Measurements from ENCODE around the gene ZNF229. TPM values are rescaled to one million over a fixed set of nuclear protein-coding genes. Genes with fewer than 3 reads are reported as not detected.
A peak's percentile ranks its signal among the peaks of the same experiment; 100 is the strongest.
"Not testable (repeated sequence)": the region's sequence is repeated elsewhere in the genome, so short reads cannot be mapped to it uniquely, and the experiment has no call there.

Gene ZNF229
- total RNA-seq, 1 experiment from 2014 or later, result 6.2 TPM

- intact Hi-C loops (cut with micrococcal nuclease), result no loop called here
- no TSS peak for BruUV-seq (replicated peaks)
- CTCF ChIA-PET, result no interaction called here
Observed at GRCh38 chr19:44438441-44438840, 9.8 kb downstream of the ZNF229 start.

GRCh38 chr19:44435441-44435840 lies 12.8 kb downstream of the ZNF229 start:
- no peak overlapping the region for H2AFZ ChIP-seq (ENCODE audit: low read length)
- no peaks in the 10 kb centered on the region for H3K27me3 ChIP-seq (ENCODE audit: low read length)
- H4K20me1 ChIP-seq (ENCODE audit: low read length), result no peaks in the 10 kb centered on the region
- H3K9me3 ChIP-seq (ENCODE audit: low read length), result 0 out of 2 replicates have a peak, but pooled peaks cover 5% of the 10 kb centered on the region
- no peak overlapping the region for H3K4me2 ChIP-seq (ENCODE audit: low read length)
- no peaks in the 10 kb centered on the region for H3K79me2 ChIP-seq (ENCODE audit: low read length)
- TF ChIP-seq EZH2 (IDR thresholded peaks at IDR 0.05; ENCODE audit: low read length, unreplicated experiment) (no peak), EZH2phosphoT487 (IDR thresholded peaks at IDR 0.05; ENCODE audit: borderline replicate concordance, low read length) (no peak), CTCF (conservative IDR thresholded peaks at IDR 0.05; ENCODE audit: low read depth, low read length) (no peak)
- no peak overlapping the region for H3K4me3 ChIP-seq (ENCODE audit: low read length)
- H3K9ac ChIP-seq (ENCODE audit: low read length), result no peak overlapping the region
- ChIA-PET CTCF (no interaction called here), POLR2A (ENCODE audit: unreplicated experiment) (no interaction called here)
- ATAC-seq, result no peak
- BruUV-seq (replicated peaks), result no TSS peak
- no peaks in the 10 kb centered on the region for H3F3A ChIP-seq (ENCODE audit: low read length, unreplicated experiment)
- H3K9me2 ChIP-seq (replicated peaks; ENCODE audit: low read length), result no peaks in the 10 kb centered on the region
- intact Hi-C loops (cut with micrococcal nuclease), result no loop called here
- DNase-seq, result peak; percentile 1
- H3K27ac ChIP-seq (ENCODE audit: low read length), result no peak overlapping the region
- H3K36me3 ChIP-seq (ENCODE audit: low read depth, low read length), result peaks cover under 1% of the 10 kb centered on the region; the same call in 1 of the 2 replicates
- no peaks in the 10 kb centered on the region for H3K4me1 ChIP-seq (ENCODE audit: insufficient read depth, low read length)

More at GRCh38 chr19:44438441-44438840, 9.8 kb downstream of the ZNF229 start:
- no peak overlapping the region for H3K4me2 ChIP-seq (ENCODE audit: low read length)
- H3K27me3 ChIP-seq (ENCODE audit: low read length), result no peaks in the 10 kb centered on the region
- no peaks in the 10 kb centered on the region; the same call in 1 of the 2 replicates for H3K36me3 ChIP-seq (ENCODE audit: low read depth, low read length)
- 0 out of 2 replicates have a peak, but pooled peaks cover 5% of the 10 kb centered on the region for H3K9me3 ChIP-seq (ENCODE audit: low read length)
- no peaks in the 10 kb centered on the region for H3K4me1 ChIP-seq (ENCODE audit: insufficient read depth, low read length)
- H3K9ac ChIP-seq (ENCODE audit: low read length), result no peak overlapping the region
- H3K4me3 ChIP-seq (ENCODE audit: low read length), result no peak overlapping the region
- H3K27ac ChIP-seq (ENCODE audit: low read length), result no peak overlapping the region
- no peak overlapping the region for H2AFZ ChIP-seq (ENCODE audit: low read length)
- no peak for ATAC-seq
- no peak for DNase-seq
- TF ChIP-seq EZH2 (IDR thresholded peaks at IDR 0.05; ENCODE audit: low read length, unreplicated experiment) (no peak), CTCF (conservative IDR thresholded peaks at IDR 0.05; ENCODE audit: low read depth, low read length) (no peak), EZH2phosphoT487 (IDR thresholded peaks at IDR 0.05; ENCODE audit: borderline replicate concordance, low read length) (no peak)
- no peaks in the 10 kb centered on the region for H3K79me2 ChIP-seq (ENCODE audit: low read length)
- POLR2A ChIA-PET (ENCODE audit: unreplicated experiment), result no interaction called here
- H3K9me2 ChIP-seq (replicated peaks; ENCODE audit: low read length), result no peaks in the 10 kb centered on the region
- no peaks in the 10 kb centered on the region for H4K20me1 ChIP-seq (ENCODE audit: low read length)
- no peaks in the 10 kb centered on the region for H3F3A ChIP-seq (ENCODE audit: low read length, unreplicated experiment)

- Histone ChIP-seq H3K27ac (ENCODE audit: low read length) (0 out of 2 replicates have a peak overlapping the region, but pooled peaks have one; percentile 37), H3K27me3 (ENCODE audit: low read length) (no peaks in the 10 kb centered on the region), H3K9me2 (replicated peaks; ENCODE audit: low read length) (no peaks in the 10 kb centered on the region), H3K36me3 (ENCODE audit: low read depth, low read length) (peaks cover 8% of the 10 kb centered on the region), H3K79me2 (ENCODE audit: low read length) (no peaks in the 10 kb centered on the region), H3F3A (ENCODE audit: low read length, unreplicated experiment) (no peaks in the 10 kb centered on the region), H3K9ac (ENCODE audit: low read length) (no peak overlapping the region), H2AFZ (ENCODE audit: low read length) (no peak overlapping the region), H3K4me1 (ENCODE audit: insufficient read depth, low read length) (no peaks in the 10 kb centered on the region), H3K9me3 (ENCODE audit: low read length) (0 out of 2 replicates have a peak, but pooled peaks cover 5% of the 10 kb centered on the region), H3K4me2 (ENCODE audit: low read length) (no peak overlapping the region), H4K20me1 (ENCODE audit: low read length) (no peaks in the 10 kb centered on the region), H3K4me3 (ENCODE audit: low read length) (no peak overlapping the region)
- intact Hi-C loops (cut with micrococcal nuclease), result no loop called here
- ATAC-seq (peak; percentile 46; the same call in 1 of the 2 replicates), DNase-seq (peak; percentile 57)
- CTCF ChIA-PET, result no interaction called here
- POLR2A ChIA-PET (ENCODE audit: unreplicated experiment), result no interaction called here
- no TSS peak for BruUV-seq (replicated peaks)
- TF ChIP-seq EZH2phosphoT487 (IDR thresholded peaks at IDR 0.05; ENCODE audit: borderline replicate concordance, low read length) (no peak), EZH2 (IDR thresholded peaks at IDR 0.05; ENCODE audit: low read length, unreplicated experiment) (no peak), CTCF (conservative IDR thresholded peaks at IDR 0.05; ENCODE audit: low read depth, low read length) (no peak)
Observed at GRCh38 chr19:44430956-44431355, 17.3 kb downstream of the ZNF229 start.

- H3K9me2 ChIP-seq (replicated peaks; ENCODE audit: low read length); H3K36me3 ChIP-seq (ENCODE audit: low read depth, low read length); BruUV-seq (replicated peaks); H3K4me3 ChIP-seq (ENCODE audit: low read length); ATAC-seq; POLR2A ChIA-PET (ENCODE audit: unreplicated experiment); CTCF ChIA-PET; H3K27me3 ChIP-seq (ENCODE audit: low read length); intact Hi-C loops (cut with micrococcal nuclease); H3F3A ChIP-seq (ENCODE audit: low read length, unreplicated experiment); H3K27ac ChIP-seq (ENCODE audit: low read length); DNase-seq; H3K4me2 ChIP-seq (ENCODE audit: low read length); H2AFZ ChIP-seq (ENCODE audit: low read length); H4K20me1 ChIP-seq (ENCODE audit: low read length); H3K9me3 ChIP-seq (ENCODE audit: low read length); H3K79me2 ChIP-seq (ENCODE audit: low read length); H3K4me1 ChIP-seq (ENCODE audit: insufficient read depth, low read length); H3K9ac ChIP-seq (ENCODE audit: low read length): not testable (repeated sequence)
Observed at GRCh38 chr19:44415553-44415952, 32.7 kb downstream of the ZNF229 start.
